Measurements from ENCODE around the gene TAS2R4. TPM values are rescaled to one million over a fixed set of nuclear protein-coding genes. Genes with fewer than 3 reads are reported as not detected.

Gene TAS2R4
- polyA plus RNA-seq, 1 donor from 2014 or later: 2.3 TPM

DNA sequence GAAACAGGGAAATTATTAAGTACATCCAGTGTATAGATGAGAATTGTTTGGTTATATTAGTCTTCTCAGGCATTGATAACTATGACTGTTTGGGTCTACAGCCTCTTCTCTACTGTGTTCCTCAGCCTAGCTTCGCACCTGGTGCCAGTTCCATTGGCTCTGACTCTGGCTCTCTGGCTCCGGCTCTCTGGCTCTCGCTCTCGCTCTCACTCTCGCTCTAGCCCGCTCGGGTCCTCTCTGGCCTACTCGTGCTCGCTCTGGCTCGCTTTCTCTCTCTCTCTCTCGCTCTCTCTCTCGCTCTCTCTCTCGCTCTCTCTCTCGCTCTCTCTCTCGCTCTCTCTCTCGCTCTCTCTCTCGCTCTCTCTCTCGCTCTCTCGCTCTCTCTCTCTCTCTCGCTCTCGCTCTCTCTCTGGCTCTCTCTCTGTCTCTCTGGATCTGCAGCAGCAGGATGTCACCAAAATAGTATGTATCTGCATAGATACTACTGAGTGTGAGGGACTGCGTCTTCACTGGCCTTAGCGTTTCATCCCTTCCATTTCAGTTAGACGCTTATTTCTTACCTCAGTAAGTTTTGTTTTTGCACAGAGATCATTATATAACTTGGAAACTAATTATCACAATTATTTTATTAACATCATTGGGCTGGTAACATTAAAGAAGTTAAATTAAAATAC is 44.9 kb upstream of the TAS2R4 start:
- no peaks in the 10 kb centered on the region for H3F3A ChIP-seq (ENCODE audit: insufficient read depth, low read length, poor library complexity, severe bottlenecking)
- no peak overlapping the region for H3K4me2 ChIP-seq (ENCODE audit: low read length)
- H3K27me3 ChIP-seq (ENCODE audit: insufficient read depth, low read depth, low read length): no peaks in the 10 kb centered on the region
- no peak for TF ChIP-seq EZH2 (IDR thresholded peaks at IDR 0.05; ENCODE audit: borderline replicate concordance, insufficient read depth, low read length, poor library complexity, severe bottlenecking)
- TF ChIP-seq SMC3 (conservative IDR thresholded peaks at IDR 0.05; ENCODE audit: poor library complexity): no peak
- no peak for TF ChIP-seq POLR2AphosphoS5 (IDR thresholded peaks at IDR 0.05)
- no peak for TF ChIP-seq TAF1 (IDR thresholded peaks at IDR 0.05; ENCODE audit: low read depth)
- TF ChIP-seq MXI1 (conservative IDR thresholded peaks at IDR 0.05; ENCODE audit: poor library complexity, severe bottlenecking): no peak
- no peak for TF ChIP-seq EP300 (conservative IDR thresholded peaks at IDR 0.05; ENCODE audit: poor library complexity, severe bottlenecking)
- TF ChIP-seq RAD21 (conservative IDR thresholded peaks at IDR 0.05): no peak
- TF ChIP-seq, protein P1, sequence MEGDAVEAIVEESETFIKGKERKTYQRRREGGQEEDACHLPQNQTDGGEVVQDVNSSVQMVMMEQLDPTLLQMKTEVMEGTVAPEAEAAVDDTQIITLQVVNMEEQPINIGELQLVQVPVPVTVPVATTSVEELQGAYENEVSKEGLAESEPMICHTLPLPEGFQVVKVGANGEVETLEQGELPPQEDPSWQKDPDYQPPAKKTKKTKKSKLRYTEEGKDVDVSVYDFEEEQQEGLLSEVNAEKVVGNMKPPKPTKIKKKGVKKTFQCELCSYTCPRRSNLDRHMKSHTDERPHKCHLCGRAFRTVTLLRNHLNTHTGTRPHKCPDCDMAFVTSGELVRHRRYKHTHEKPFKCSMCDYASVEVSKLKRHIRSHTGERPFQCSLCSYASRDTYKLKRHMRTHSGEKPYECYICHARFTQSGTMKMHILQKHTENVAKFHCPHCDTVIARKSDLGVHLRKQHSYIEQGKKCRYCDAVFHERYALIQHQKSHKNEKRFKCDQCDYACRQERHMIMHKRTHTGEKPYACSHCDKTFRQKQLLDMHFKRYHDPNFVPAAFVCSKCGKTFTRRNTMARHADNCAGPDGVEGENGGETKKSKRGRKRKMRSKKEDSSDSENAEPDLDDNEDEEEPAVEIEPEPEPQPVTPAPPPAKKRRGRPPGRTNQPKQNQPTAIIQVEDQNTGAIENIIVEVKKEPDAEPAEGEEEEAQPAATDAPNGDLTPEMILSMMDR (IDR thresholded peaks at IDR 0.05; ENCODE audit: poor library complexity, severe bottlenecking): no peak
- TF ChIP-seq, protein P2, sequence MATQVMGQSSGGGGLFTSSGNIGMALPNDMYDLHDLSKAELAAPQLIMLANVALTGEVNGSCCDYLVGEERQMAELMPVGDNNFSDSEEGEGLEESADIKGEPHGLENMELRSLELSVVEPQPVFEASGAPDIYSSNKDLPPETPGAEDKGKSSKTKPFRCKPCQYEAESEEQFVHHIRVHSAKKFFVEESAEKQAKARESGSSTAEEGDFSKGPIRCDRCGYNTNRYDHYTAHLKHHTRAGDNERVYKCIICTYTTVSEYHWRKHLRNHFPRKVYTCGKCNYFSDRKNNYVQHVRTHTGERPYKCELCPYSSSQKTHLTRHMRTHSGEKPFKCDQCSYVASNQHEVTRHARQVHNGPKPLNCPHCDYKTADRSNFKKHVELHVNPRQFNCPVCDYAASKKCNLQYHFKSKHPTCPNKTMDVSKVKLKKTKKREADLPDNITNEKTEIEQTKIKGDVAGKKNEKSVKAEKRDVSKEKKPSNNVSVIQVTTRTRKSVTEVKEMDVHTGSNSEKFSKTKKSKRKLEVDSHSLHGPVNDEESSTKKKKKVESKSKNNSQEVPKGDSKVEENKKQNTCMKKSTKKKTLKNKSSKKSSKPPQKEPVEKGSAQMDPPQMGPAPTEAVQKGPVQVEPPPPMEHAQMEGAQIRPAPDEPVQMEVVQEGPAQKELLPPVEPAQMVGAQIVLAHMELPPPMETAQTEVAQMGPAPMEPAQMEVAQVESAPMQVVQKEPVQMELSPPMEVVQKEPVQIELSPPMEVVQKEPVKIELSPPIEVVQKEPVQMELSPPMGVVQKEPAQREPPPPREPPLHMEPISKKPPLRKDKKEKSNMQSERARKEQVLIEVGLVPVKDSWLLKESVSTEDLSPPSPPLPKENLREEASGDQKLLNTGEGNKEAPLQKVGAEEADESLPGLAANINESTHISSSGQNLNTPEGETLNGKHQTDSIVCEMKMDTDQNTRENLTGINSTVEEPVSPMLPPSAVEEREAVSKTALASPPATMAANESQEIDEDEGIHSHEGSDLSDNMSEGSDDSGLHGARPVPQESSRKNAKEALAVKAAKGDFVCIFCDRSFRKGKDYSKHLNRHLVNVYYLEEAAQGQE (IDR thresholded peaks at IDR 0.05; ENCODE audit: borderline replicate concordance): no peak
- H2AFZ ChIP-seq (ENCODE audit: low read depth, low read length): no peak overlapping the region
- H4K20me1 ChIP-seq (ENCODE audit: insufficient read depth): no peaks in the 10 kb centered on the region
- no peaks in the 10 kb centered on the region for H3K9me2 ChIP-seq (ENCODE audit: insufficient read depth, low read length)
- H3K9me3 ChIP-seq (ENCODE audit: low read length): no peaks in the 10 kb centered on the region
- H3K27ac ChIP-seq (ENCODE audit: low read length): no peak overlapping the region
- no peaks in the 10 kb centered on the region for H3K36me3 ChIP-seq (ENCODE audit: insufficient read depth, low read length)
- no peak overlapping the region for H3K4me3 ChIP-seq (ENCODE audit: low read length)
- no peak overlapping the region for H3K9ac ChIP-seq (ENCODE audit: low read length)
- no peaks in the 10 kb centered on the region for H3K79me2 ChIP-seq (replicated peaks; ENCODE audit: insufficient read depth, low read length)

DNA sequence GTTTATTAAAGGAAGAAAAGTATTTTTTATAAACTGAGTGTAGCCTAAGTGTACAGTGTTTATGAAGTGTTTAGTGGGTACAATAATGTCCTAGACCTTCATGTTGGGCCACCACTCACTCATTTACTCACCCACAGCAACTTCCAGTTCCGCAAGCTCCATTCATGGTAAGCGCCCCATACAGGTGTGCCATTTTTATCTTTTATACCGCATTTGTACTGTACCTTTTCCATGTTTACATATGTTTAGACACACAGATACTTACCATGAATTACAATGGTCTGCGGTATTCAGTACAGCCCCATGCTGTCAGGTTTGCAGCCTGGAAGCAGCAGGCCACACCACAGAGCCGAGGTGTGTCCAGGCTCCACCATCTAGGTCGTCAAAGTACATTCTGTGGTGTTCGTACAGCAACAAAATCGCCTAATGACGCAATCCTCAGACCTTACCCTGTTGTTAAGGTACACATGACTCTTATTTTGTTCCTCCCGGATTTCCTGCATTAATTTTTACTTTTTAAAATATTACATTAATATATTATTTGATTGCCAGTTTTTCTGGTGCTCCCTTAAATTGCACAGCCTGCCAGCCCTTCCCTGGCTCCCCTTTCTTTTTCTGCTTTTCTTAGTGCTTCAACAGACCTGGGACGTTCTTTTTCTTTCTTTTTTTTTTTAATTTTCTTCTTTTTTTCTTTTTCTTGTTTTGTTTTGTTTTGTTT is 39.2 kb upstream of the TAS2R4 start:
- no peak overlapping the region for H3K27ac ChIP-seq (ENCODE audit: low read length)
- no peaks in the 10 kb centered on the region for H3K36me3 ChIP-seq (ENCODE audit: insufficient read depth, low read length)
- H3K4me3 ChIP-seq (ENCODE audit: low read length): no peak overlapping the region
- H3K9me2 ChIP-seq (ENCODE audit: insufficient read depth, low read length): no peaks in the 10 kb centered on the region
- H4K20me1 ChIP-seq (ENCODE audit: insufficient read depth): no peaks in the 10 kb centered on the region
- no peak overlapping the region for H2AFZ ChIP-seq (ENCODE audit: low read depth, low read length)
- H3K9ac ChIP-seq (ENCODE audit: low read length): no peak overlapping the region
- no peaks in the 10 kb centered on the region for H3K27me3 ChIP-seq (ENCODE audit: insufficient read depth, low read depth, low read length)
- TF ChIP-seq MXI1 (conservative IDR thresholded peaks at IDR 0.05; ENCODE audit: poor library complexity, severe bottlenecking) (no peak), EZH2 (IDR thresholded peaks at IDR 0.05; ENCODE audit: borderline replicate concordance, insufficient read depth, low read length, poor library complexity, severe bottlenecking) (no peak), EP300 (conservative IDR thresholded peaks at IDR 0.05; ENCODE audit: poor library complexity, severe bottlenecking) (no peak), POLR2AphosphoS5 (IDR thresholded peaks at IDR 0.05) (no peak), TAF1 (IDR thresholded peaks at IDR 0.05; ENCODE audit: low read depth) (no peak), SMC3 (conservative IDR thresholded peaks at IDR 0.05; ENCODE audit: poor library complexity) (no peak), RAD21 (conservative IDR thresholded peaks at IDR 0.05) (no peak)
- TF ChIP-seq, protein P1 (IDR thresholded peaks at IDR 0.05; ENCODE audit: poor library complexity, severe bottlenecking): no peak
- TF ChIP-seq, protein P2 (IDR thresholded peaks at IDR 0.05; ENCODE audit: borderline replicate concordance): no peak
- H3K79me2 ChIP-seq (replicated peaks; ENCODE audit: insufficient read depth, low read length): peaks cover 28% of the 10 kb centered on the region
- H3F3A ChIP-seq (ENCODE audit: insufficient read depth, low read length, poor library complexity, severe bottlenecking): peaks cover 4% of the 10 kb centered on the region
- H3K9me3 ChIP-seq (ENCODE audit: low read length): no peaks in the 10 kb centered on the region
- H3K4me2 ChIP-seq (ENCODE audit: low read length): no peak overlapping the region
